GM23248 (cell line): ENCODE data around the gene CD96.

Source experiments
- EZH2 ChIP-seq: fragments of 200-600 bp; sonication (generic); IDR thresholded peaks from 2 replicates; pipeline ENCODE4 v1.6.1; 2018; ENCODE audit warnings: antibody characterized with exemption, mild to moderate bottlenecking; ENCODE audit not compliant: insufficient read depth, poor library complexity, severe bottlenecking
- EZH2phosphoT487 ChIP-seq: fragments of 200-600 bp; sonication (generic); IDR thresholded peaks from 2 replicates; pipeline ENCODE4 v1.6.1; 2018; ENCODE audit warnings: antibody characterized with exemption, moderate library complexity, mild to moderate bottlenecking, low read depth; ENCODE audit not compliant: insufficient read depth

DNA sequence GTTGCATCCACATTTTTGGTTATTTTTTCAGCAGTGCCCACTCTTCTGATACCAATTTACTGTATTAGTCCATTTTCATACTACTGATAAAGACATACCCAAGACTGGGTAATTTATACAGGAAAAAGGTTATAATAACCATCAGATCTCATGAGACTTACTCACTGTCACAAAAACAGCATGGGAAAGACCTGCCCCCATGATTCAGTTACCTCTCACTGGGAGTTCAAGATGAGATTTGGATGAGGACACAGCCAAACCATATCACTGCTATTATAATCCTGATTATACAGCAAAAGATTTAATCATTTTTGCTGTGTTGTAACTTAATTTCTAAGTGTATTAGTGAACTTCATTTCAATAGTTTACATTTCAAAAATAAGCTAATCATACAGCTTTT is 46.5 kb downstream of the CD96 start:
- TF ChIP-seq EZH2 (no peak), EZH2phosphoT487 (no peak)
